Lower lobe of right lung (tissue), 2 donors: Measurements from ENCODE around the gene LNPEP. TPM values are rescaled to one million over a fixed set of nuclear protein-coding genes. Genes with fewer than 3 reads are reported as not detected.

Source experiments
- ATAC-seq, 2 donors: fragments of 200-7000 bp; cut with Tn5 transposase; one replicate each; pipeline ENCODE4 v1.9.1; 2020 to 2022; ENCODE audit warnings: mild to moderate bottlenecking in 2 of 2, moderate library complexity in 2 of 2
- DNase-seq: peaks from one replicate; pipeline ENCODE4 v3.0.0-alpha.2; 2020
- H3K27ac ChIP-seq: fragments of 200-600 bp; one replicate; pipeline ENCODE4 v1.8.0; 2022
- H3K27me3 ChIP-seq: fragments of 200-600 bp; one replicate; pipeline ENCODE4 v1.8.0; 2022; ENCODE audit warnings: low read depth
- H3K36me3 ChIP-seq: fragments of 200-600 bp; one replicate; pipeline ENCODE4 v1.8.0; 2022; ENCODE audit warnings: mild to moderate bottlenecking
- H3K4me1 ChIP-seq: fragments of 200-600 bp; one replicate; pipeline ENCODE4 v1.8.0; 2022
- H3K4me3 ChIP-seq: fragments of 200-600 bp; one replicate; pipeline ENCODE4 v1.8.0; 2022; ENCODE audit warnings: mild to moderate bottlenecking
- H3K9me3 ChIP-seq: fragments of 200-600 bp; one replicate; pipeline ENCODE4 v1.8.0; 2022
- intact Hi-C: fragments of 100-400 bp; cut with DNase I; formaldehyde crosslinking; loops from one replicate; pipeline ENCODE4 v1.11.0; 2022
- total RNA-seq: library from RNA; stranded (reverse); fragmentation: NEBNext Ultra II Directional; extraction: Animal tissue kit (Norgen Biotek cat#: 25700); gene quantifications from one replicate; pipeline ENCODE4 v1.2.1, GENCODE V29; 2021
- TF ChIP-seq, protein P1 (sequence below): fragments of 200-600 bp; IDR thresholded peaks from one replicate; pipeline ENCODE4 v1.8.0; 2022; ENCODE audit warnings: antibody characterized with exemption, mild to moderate bottlenecking
- donor health status: DM: no; HTN: yes; CAD: no; lungs with severe emphysema.

Gene LNPEP
- total RNA-seq, 1 donor from 2014 or later, result 59.6 TPM

DNA sequence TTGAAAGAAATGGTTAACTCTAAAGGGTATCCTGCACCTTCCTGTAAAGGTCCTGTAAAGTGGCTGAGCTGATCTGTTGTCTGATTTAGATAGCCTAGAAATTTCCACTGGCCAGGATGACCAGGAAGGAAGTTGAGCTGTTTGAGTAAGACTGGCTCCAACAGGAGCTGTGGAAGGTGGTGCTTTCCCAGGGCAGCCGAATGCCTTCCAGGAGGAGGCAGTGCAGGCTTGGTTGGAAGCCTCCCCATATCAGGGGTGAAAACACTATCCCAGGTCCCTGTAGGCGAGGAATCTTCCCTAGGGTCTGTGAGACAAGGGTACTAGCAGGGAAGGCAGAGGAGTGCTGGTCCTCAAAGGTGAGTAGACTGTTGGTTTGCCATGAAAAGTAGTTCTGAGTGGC, 108.2 kb downstream of the LNPEP start:
- TF ChIP-seq, protein P1, sequence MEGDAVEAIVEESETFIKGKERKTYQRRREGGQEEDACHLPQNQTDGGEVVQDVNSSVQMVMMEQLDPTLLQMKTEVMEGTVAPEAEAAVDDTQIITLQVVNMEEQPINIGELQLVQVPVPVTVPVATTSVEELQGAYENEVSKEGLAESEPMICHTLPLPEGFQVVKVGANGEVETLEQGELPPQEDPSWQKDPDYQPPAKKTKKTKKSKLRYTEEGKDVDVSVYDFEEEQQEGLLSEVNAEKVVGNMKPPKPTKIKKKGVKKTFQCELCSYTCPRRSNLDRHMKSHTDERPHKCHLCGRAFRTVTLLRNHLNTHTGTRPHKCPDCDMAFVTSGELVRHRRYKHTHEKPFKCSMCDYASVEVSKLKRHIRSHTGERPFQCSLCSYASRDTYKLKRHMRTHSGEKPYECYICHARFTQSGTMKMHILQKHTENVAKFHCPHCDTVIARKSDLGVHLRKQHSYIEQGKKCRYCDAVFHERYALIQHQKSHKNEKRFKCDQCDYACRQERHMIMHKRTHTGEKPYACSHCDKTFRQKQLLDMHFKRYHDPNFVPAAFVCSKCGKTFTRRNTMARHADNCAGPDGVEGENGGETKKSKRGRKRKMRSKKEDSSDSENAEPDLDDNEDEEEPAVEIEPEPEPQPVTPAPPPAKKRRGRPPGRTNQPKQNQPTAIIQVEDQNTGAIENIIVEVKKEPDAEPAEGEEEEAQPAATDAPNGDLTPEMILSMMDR, result peak; percentile 25
- H3K4me3 ChIP-seq, result no peak overlapping the region
- H3K27ac ChIP-seq, result no peak overlapping the region
- intact Hi-C loops, result no loop called here
- H3K9me3 ChIP-seq, result no peaks in the 10 kb centered on the region
- H3K36me3 ChIP-seq, result no peaks in the 10 kb centered on the region
- no peak for DNase-seq
- no peaks in the 10 kb centered on the region for H3K27me3 ChIP-seq
- ATAC-seq, result peak; percentile 41 to 60
- no peaks in the 10 kb centered on the region for H3K4me1 ChIP-seq

DNA sequence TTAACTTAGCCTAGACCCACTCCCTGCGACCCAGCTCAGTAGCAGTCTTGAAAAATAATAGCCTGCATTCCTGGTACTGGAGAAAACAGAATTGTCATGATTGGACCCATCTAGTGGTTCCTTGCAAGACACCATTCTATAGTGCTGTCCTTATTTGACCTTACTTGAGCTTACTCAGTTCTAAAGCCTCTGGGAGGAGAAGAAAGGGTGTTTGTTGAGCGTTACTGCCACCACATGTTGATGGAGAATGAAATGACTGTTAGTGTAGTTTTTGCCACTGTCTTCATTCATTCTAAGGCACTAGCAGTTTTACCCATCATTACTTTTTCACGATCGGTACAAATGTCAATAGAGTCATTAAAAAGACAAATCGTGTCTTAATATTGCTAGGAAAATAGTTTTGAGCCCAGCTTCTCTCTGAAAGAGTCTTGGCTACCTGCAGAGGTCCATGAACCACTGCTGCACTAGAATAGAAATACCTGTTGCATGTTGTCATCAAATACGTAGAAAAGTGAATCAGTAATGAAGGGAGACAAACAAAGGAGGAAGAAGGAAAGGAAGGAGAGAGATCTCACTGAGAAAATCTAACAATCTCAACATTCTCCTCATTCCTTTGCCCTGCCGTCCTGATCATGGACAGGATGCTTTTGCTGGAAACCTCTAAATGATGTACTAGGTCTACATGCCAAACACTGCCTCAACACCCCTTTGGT, 110.5 kb downstream of the LNPEP start:
- intact Hi-C loops, result no loop called here
- no peaks in the 10 kb centered on the region for H3K36me3 ChIP-seq
- no peaks in the 10 kb centered on the region for H3K9me3 ChIP-seq
- H3K27ac ChIP-seq, result no peak overlapping the region
- no peak for DNase-seq
- H3K4me3 ChIP-seq, result no peak overlapping the region
- H3K4me1 ChIP-seq, result no peaks in the 10 kb centered on the region
- no peak for ATAC-seq
- TF ChIP-seq, protein P1, result no peak
- no peaks in the 10 kb centered on the region for H3K27me3 ChIP-seq

DNA sequence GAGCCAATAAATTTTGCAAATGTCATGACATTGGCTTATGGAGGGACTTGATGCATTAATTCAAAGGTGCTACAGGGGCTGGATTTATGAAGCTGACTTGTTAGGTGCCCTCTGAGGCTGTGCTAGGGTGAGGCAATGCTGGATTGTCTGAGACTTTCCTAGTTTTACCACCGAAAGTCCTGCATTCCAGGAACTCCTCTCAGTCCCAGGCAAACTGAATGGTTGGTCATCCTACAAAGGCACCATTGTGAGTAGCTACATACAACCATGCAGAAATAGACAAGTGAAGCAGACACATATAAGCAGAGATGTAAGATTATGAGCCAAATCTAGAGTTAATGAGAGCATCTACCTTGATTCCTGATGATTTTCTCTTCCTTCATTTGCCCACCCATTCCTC, 111.2 kb downstream of the LNPEP start:
- no peaks in the 10 kb centered on the region for H3K9me3 ChIP-seq
- TF ChIP-seq, protein P1, result no peak
- H3K36me3 ChIP-seq, result no peaks in the 10 kb centered on the region
- intact Hi-C loops, result no loop called here
- no peak for ATAC-seq
- no peak overlapping the region for H3K27ac ChIP-seq
- no peaks in the 10 kb centered on the region for H3K27me3 ChIP-seq
- H3K4me3 ChIP-seq, result no peak overlapping the region
- no peak for DNase-seq
- no peaks in the 10 kb centered on the region for H3K4me1 ChIP-seq

DNA sequence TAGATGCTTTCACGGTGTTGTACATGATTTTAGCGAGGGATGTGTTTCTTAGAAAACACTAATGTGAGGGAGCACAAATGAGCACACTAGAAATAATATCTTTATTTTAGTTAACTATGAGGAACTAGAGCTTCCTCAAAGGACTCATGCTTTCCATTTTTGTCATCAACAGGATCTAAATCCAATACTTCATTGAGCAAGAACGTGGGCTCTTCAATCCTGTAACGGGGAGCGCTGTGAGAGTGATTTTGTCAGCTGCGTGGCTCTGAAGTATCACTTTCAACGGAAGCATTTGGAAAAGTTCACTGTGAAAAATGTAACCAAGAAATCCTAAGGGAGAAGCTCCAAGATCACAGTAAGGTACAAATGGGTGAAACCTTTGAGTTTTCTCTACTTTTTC, 113.3 kb downstream of the LNPEP start:
- Histone ChIP-seq H3K4me1 (no peaks in the 10 kb centered on the region), H3K4me3 (no peak overlapping the region), H3K9me3 (no peaks in the 10 kb centered on the region), H3K27ac (no peak overlapping the region), H3K36me3 (no peaks in the 10 kb centered on the region), H3K27me3 (no peaks in the 10 kb centered on the region)
- TF ChIP-seq, protein P1, result no peak
- DNase-seq (no peak), ATAC-seq (no peak)
- intact Hi-C loops, result no loop called here

DNA sequence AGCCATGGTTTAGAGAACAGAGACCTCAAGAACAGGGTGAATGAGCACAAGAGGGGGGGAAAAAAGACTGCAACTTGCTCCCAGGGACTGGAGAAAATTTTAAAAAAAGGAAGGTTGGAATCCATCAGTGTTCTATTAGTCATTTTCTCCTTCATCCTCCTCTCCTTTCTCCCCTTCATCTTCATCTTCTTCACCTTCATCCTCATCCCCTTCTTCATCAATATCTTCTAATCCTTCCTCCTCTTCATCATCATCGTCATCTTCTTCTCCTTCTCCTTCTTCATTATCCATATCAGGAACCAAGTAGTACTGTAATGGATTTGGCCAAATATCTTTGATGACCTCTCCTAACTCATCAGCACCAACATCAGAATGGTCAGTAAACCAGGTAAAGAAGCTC, 120.4 kb downstream of the LNPEP start:
- TF ChIP-seq, protein P1, result no peak
- intact Hi-C loops, result no loop called here
- no peaks in the 10 kb centered on the region for H3K27me3 ChIP-seq
- no peak for DNase-seq
- H3K4me3 ChIP-seq, result no peak overlapping the region
- H3K9me3 ChIP-seq, result no peaks in the 10 kb centered on the region
- H3K27ac ChIP-seq, result no peak overlapping the region
- ATAC-seq, result no peak
- H3K36me3 ChIP-seq, result no peaks in the 10 kb centered on the region
- no peaks in the 10 kb centered on the region for H3K4me1 ChIP-seq
